Immature natural killer cell (primary cell): ENCODE data around the gene ITGA8. TPM values are rescaled to one million over a fixed set of nuclear protein-coding genes. Genes with fewer than 3 reads are reported as not detected.
"Not testable (repeated sequence)": the region's sequence is repeated elsewhere in the genome, so short reads cannot be mapped to it uniquely, and the experiment has no call there.

ENCODE experiments used
- DNase-seq, 3 donors: peaks; one replicate each; pipeline ENCODE4 v3.0.0; 2022; ENCODE audit warnings: mixed read lengths in 1 of 3
- H3K27ac Mint-ChIP-seq, 6 donors: one replicate each; pipeline ENCODE4 v1.8.0; 2020; ENCODE audit warnings: mixed read lengths in 6 of 6, mild to moderate bottlenecking in 5 of 6, inconsistent platforms in 4 of 6, moderate library complexity in 3 of 6
- H3K27me3 Mint-ChIP-seq, 3 donors: one replicate each; pipeline ENCODE4 v1.8.0; 2020 to 2021; ENCODE audit warnings: low read depth in 3 of 3, mild to moderate bottlenecking in 3 of 3, mixed read lengths in 3 of 3, moderate library complexity in 3 of 3, inconsistent platforms in 1 of 3
- H3K36me3 Mint-ChIP-seq, 3 donors: one replicate each; pipeline ENCODE4 v1.8.0; 2020; ENCODE audit warnings: mixed read lengths in 3 of 3, inconsistent platforms in 2 of 3, mild to moderate bottlenecking in 2 of 3
- H3K4me1 Mint-ChIP-seq, 2 donors: one replicate each; pipeline ENCODE4 v1.8.0; 2020; ENCODE audit warnings: inconsistent platforms in 2 of 2, mild to moderate bottlenecking in 2 of 2, mixed read lengths in 2 of 2, moderate library complexity in 1 of 2
- H3K4me3 Mint-ChIP-seq, 5 donors: one replicate each; pipeline ENCODE4 v1.8.0; 2020; ENCODE audit warnings: mild to moderate bottlenecking in 5 of 5, mixed read lengths in 5 of 5, inconsistent platforms in 3 of 5, moderate library complexity in 3 of 5
- H3K9me3 Mint-ChIP-seq, 6 donors: one replicate each; pipeline ENCODE4 v1.8.0; 2020; ENCODE audit warnings: mild to moderate bottlenecking in 6 of 6, mixed read lengths in 6 of 6, inconsistent platforms in 4 of 6, moderate library complexity in 3 of 6
- polyA plus RNA-seq, 3 donors: library from polyadenylated mRNA; unstranded; fragments of 300-500 nt; fragmentation: Illumina TruSeq; gene quantifications; one replicate each; pipeline ENCODE4 v1.2.3, GENCODE V29; 2021

ITGA8 gene
- not detected for polyA plus RNA-seq

- H3K4me3 Mint-ChIP-seq, result no peak within 1 kb of the TSS
- no peaks in the 10 kb centered on the region for H3K36me3 Mint-ChIP-seq
- peaks cover 0 to 5% (median 0%) of the 10 kb centered on the region in 6 donors for H3K9me3 Mint-ChIP-seq
- no peak within 1 kb of the TSS for H3K27ac Mint-ChIP-seq
- no peak for DNase-seq
- no peaks in the 10 kb centered on the region for H3K4me1 Mint-ChIP-seq
- peaks cover 3 to 18% (median 16%) of the 10 kb centered on the region in 3 donors for H3K27me3 Mint-ChIP-seq
Observed at GRCh38 chr10:15719899-15720634, at the start of gene ITGA8. Gene ITGA8, minus strand, starts transcription at chr10:15719922. Its CDS starts 151 bp downstream, at chr10:15719771.

DNA sequence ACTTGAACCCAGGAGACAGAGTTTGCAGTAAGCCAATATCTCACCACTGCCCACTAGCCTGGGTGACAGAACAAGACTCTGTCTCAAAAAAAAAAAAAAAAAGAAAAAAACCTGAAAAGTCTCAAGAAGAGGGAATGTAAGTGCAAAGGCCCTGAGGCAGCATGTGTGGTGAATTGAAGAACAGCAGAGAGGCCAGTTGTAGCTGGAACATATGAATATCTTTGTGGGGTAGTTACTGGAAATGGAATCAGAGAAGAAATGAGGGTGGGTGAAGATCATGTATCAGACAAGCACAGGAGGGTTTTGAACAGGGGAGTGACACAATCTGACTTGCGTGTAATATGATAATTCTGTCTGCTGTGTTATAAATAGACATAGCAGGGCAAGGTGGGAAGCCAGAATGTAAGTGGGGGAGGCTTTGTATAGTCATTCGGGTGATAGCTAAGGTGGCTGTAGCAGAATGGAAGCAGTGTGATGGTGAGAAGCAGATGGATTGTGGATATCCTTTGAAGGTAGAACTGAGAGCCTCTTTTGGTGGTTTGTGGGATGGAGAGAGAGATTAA, 45.3 kb upstream of the ITGA8 start:
- peaks cover 0 to 4% (median 1%) of the 10 kb centered on the region in 6 donors for H3K9me3 Mint-ChIP-seq
- no peak overlapping the region for H3K4me3 Mint-ChIP-seq
- H3K4me1 Mint-ChIP-seq, result peaks cover 13 to 15% of the 10 kb centered on the region in 2 donors

GRCh38 chr10:15763006-15763405, 43.3 kb upstream of the ITGA8 start:
- no peak overlapping the region for H3K27ac Mint-ChIP-seq
- DNase-seq, result no peak
- peaks cover 3 to 6% (median 5%) of the 10 kb centered on the region in 3 donors for H3K27me3 Mint-ChIP-seq
- peaks cover 0 to 4% (median 1%) of the 10 kb centered on the region in 6 donors for H3K9me3 Mint-ChIP-seq
- no peak overlapping the region for H3K4me3 Mint-ChIP-seq
- H3K36me3 Mint-ChIP-seq, result peaks cover 0 to 10% (median 4%) of the 10 kb centered on the region in 3 donors
- H3K4me1 Mint-ChIP-seq, result no peaks in the 10 kb centered on the region

More for the DNA sequence above, 45.3 kb upstream of the ITGA8 start:
- Mint-ChIP-seq H3K27ac (no peak overlapping the region), H3K36me3 (peaks cover 12 to 27% (median 17%) of the 10 kb centered on the region in 3 donors), H3K27me3 (peaks cover 0 to 3% (median 3%) of the 10 kb centered on the region in 3 donors)
- no peak for DNase-seq

GRCh38 chr10:15762239-15762638, 42.5 kb upstream of the ITGA8 start:
- H3K4me3 Mint-ChIP-seq, H3K27me3 Mint-ChIP-seq, H3K4me1 Mint-ChIP-seq, H3K9me3 Mint-ChIP-seq, H3K36me3 Mint-ChIP-seq, DNase-seq, H3K27ac Mint-ChIP-seq: not testable (repeated sequence)

- not testable (repeated sequence) for H3K9me3 Mint-ChIP-seq, H3K27ac Mint-ChIP-seq, H3K4me1 Mint-ChIP-seq, H3K36me3 Mint-ChIP-seq, H3K4me3 Mint-ChIP-seq, DNase-seq, H3K27me3 Mint-ChIP-seq
Observed at GRCh38 chr10:15761224-15761623, 41.5 kb upstream of the ITGA8 start.

GRCh38 chr10:15760681-15761080, 41.0 kb upstream of the ITGA8 start:
- no peaks in the 10 kb centered on the region for H3K4me1 Mint-ChIP-seq
- peaks cover 0 to 6% (median 4%) of the 10 kb centered on the region in 3 donors for H3K36me3 Mint-ChIP-seq
- H3K4me3 Mint-ChIP-seq, result no peak overlapping the region
- peaks cover 4 to 7% (median 6%) of the 10 kb centered on the region in 3 donors for H3K27me3 Mint-ChIP-seq
- peaks cover 0 to 4% (median 0%) of the 10 kb centered on the region in 6 donors for H3K9me3 Mint-ChIP-seq
- H3K27ac Mint-ChIP-seq, result no peak overlapping the region
- no peak for DNase-seq

GRCh38 chr10:15759265-15759664, 39.5 kb upstream of the ITGA8 start:
- peaks cover 0 to 4% (median 0%) of the 10 kb centered on the region in 6 donors for H3K9me3 Mint-ChIP-seq
- H3K36me3 Mint-ChIP-seq, result peaks cover 0 to 1% (median 0%) of the 10 kb centered on the region in 3 donors
- no peak for DNase-seq
- no peak overlapping the region for H3K27ac Mint-ChIP-seq
- no peak overlapping the region for H3K4me3 Mint-ChIP-seq
- peaks cover 2 to 7% (median 4%) of the 10 kb centered on the region in 3 donors for H3K27me3 Mint-ChIP-seq
- no peaks in the 10 kb centered on the region for H3K4me1 Mint-ChIP-seq

- H3K36me3 Mint-ChIP-seq, result no peaks in the 10 kb centered on the region
- no peaks in the 10 kb centered on the region for H3K4me1 Mint-ChIP-seq
- no peak overlapping the region for H3K27ac Mint-ChIP-seq
- H3K9me3 Mint-ChIP-seq, result peaks cover 0 to 4% (median 0%) of the 10 kb centered on the region in 6 donors
- no peak overlapping the region for H3K4me3 Mint-ChIP-seq
- H3K27me3 Mint-ChIP-seq, result peaks cover 2 to 7% (median 4%) of the 10 kb centered on the region in 3 donors
- no peak for DNase-seq
Observed at GRCh38 chr10:15758618-15759017, 38.9 kb upstream of the ITGA8 start.

DNA sequence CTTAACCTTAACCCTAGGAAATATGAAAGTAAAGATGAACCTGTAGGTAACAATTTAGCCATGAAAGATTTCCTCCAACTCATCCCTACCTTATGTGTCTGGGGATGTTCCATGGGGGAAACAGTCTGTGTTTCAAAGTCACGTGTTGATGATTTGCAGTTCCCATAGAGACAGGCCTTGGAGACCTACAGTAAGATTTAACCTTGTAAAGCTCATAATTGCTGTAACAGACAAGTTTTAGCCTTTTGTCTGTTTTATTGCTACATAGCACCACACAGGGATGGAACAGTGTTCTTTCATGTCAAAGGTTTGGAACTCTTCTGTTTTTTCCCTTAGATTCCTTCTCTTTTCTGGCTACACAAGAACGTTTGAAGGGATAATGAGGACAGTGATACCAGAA, 35.2 kb upstream of the ITGA8 start:
- Mint-ChIP-seq H3K27me3 (peaks cover 2 to 10% (median 6%) of the 10 kb centered on the region in 3 donors), H3K4me1 (no peaks in the 10 kb centered on the region), H3K4me3 (no peak overlapping the region), H3K36me3 (no peaks in the 10 kb centered on the region), H3K27ac (no peak overlapping the region), H3K9me3 (no peaks in the 10 kb centered on the region)
- DNase-seq, result no peak

DNA sequence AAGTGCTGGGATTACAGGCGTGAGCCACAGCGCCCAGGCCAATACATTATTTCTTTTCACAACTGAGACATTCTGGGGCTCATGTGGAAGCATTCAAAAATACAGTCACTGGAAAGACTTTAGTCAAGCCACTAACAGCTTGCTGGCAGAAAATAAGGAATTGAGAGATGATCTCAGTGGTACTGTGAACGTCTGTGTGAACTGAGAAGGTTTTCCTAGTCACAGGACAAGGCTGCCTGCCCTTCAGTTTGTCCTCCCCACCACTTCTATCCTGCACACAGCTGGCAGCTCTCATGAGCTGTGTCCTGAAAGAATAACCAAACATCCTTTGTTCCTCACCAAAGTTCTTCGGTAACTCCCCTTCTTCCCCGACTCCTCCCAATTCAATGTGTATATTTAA, 31.3 kb upstream of the ITGA8 start:
- no peak overlapping the region for H3K4me3 Mint-ChIP-seq
- peaks cover 4 to 15% (median 6%) of the 10 kb centered on the region in 3 donors for H3K27me3 Mint-ChIP-seq
- no peaks in the 10 kb centered on the region for H3K36me3 Mint-ChIP-seq

GRCh38 chr10:15748126-15748525, 28.4 kb upstream of the ITGA8 start:
- Mint-ChIP-seq H3K27ac (no peak overlapping the region), H3K27me3 (peaks cover 4 to 15% (median 8%) of the 10 kb centered on the region in 3 donors), H3K4me1 (no peaks in the 10 kb centered on the region), H3K36me3 (no peaks in the 10 kb centered on the region), H3K4me3 (no peak overlapping the region), H3K9me3 (peaks cover 0 to 3% (median 0%) of the 10 kb centered on the region in 6 donors)
- no peak for DNase-seq

More for the DNA sequence above, 31.3 kb upstream of the ITGA8 start:
- H3K27ac Mint-ChIP-seq, result no peak overlapping the region
- DNase-seq, result no peak
- no peaks in the 10 kb centered on the region for H3K4me1 Mint-ChIP-seq
- H3K9me3 Mint-ChIP-seq, result no peaks in the 10 kb centered on the region

- Mint-ChIP-seq H3K4me3 (no peak overlapping the region), H3K36me3 (no peaks in the 10 kb centered on the region), H3K4me1 (no peaks in the 10 kb centered on the region), H3K9me3 (peaks cover 0 to 3% (median 0%) of the 10 kb centered on the region in 6 donors), H3K27ac (no peak overlapping the region), H3K27me3 (peaks cover 4 to 15% (median 8%) of the 10 kb centered on the region in 3 donors)
- no peak for DNase-seq
Observed at GRCh38 chr10:15747632-15748031, 27.9 kb upstream of the ITGA8 start.

- no peak overlapping the region for H3K4me3 Mint-ChIP-seq
- no peaks in the 10 kb centered on the region for H3K4me1 Mint-ChIP-seq
- peaks cover 0 to 3% (median 0%) of the 10 kb centered on the region in 6 donors for H3K9me3 Mint-ChIP-seq
- no peak for DNase-seq
- no peak overlapping the region for H3K27ac Mint-ChIP-seq
- H3K36me3 Mint-ChIP-seq, result no peaks in the 10 kb centered on the region
- H3K27me3 Mint-ChIP-seq, result peaks cover 4 to 17% (median 8%) of the 10 kb centered on the region in 3 donors
Observed at GRCh38 chr10:15745751-15746150, 26.0 kb upstream of the ITGA8 start.

- Mint-ChIP-seq H3K36me3 (no peaks in the 10 kb centered on the region), H3K4me3 (no peak overlapping the region), H3K27ac (no peak overlapping the region), H3K4me1 (no peaks in the 10 kb centered on the region), H3K9me3 (peaks cover 0 to 3% (median 0%) of the 10 kb centered on the region in 6 donors), H3K27me3 (peaks cover 1 to 14% (median 8%) of the 10 kb centered on the region in 3 donors)
- DNase-seq, result no peak
Observed at GRCh38 chr10:15744217-15744865, 24.6 kb upstream of the ITGA8 start.
